DND-41 (cell line): Measurements from ENCODE around the gene BEND2.

ENCODE experiments used
- EZH2 ChIP-seq: IDR thresholded peaks from 3 replicates; pipeline ENCODE4 v1.6.1; 2012; ENCODE audit warnings: borderline replicate concordance, low read depth, mild to moderate bottlenecking, moderate library complexity, low read length, inconsistent platforms; ENCODE audit not compliant: severe bottlenecking
- TF ChIP-seq, protein P1 (sequence below): IDR thresholded peaks from 2 replicates; pipeline ENCODE4 v1.5.1; 2012; ENCODE audit warnings: borderline replicate concordance, low read length, moderate library complexity, mild to moderate bottlenecking; ENCODE audit not compliant: poor library complexity, severe bottlenecking; ENCODE audit errors: extremely low read depth

DNA sequence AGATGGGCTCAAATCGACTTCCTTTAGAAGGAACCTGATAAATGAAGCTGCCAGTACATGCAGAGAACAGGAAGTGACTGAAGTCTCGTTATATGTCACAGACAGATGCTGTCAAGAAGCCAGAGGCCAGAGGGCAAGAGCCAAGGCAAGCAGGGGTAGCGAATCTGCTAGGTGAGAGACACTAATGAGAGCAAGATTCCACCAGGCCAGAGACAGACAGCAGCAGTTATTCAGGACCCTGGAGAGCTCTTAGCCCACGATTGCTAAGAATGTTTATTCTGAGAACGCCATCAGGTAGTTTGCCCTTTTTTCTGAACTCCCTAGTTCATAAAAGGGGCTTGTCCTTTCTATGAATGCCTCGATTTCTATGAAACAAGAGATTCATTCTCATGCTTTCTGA, 73.7 kb downstream of the BEND2 start:
- TF ChIP-seq, protein P1, sequence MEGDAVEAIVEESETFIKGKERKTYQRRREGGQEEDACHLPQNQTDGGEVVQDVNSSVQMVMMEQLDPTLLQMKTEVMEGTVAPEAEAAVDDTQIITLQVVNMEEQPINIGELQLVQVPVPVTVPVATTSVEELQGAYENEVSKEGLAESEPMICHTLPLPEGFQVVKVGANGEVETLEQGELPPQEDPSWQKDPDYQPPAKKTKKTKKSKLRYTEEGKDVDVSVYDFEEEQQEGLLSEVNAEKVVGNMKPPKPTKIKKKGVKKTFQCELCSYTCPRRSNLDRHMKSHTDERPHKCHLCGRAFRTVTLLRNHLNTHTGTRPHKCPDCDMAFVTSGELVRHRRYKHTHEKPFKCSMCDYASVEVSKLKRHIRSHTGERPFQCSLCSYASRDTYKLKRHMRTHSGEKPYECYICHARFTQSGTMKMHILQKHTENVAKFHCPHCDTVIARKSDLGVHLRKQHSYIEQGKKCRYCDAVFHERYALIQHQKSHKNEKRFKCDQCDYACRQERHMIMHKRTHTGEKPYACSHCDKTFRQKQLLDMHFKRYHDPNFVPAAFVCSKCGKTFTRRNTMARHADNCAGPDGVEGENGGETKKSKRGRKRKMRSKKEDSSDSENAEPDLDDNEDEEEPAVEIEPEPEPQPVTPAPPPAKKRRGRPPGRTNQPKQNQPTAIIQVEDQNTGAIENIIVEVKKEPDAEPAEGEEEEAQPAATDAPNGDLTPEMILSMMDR = no peak
- TF ChIP-seq EZH2 = no peak
